HG03196 (cell line): ENCODE measurements around the gene CCDC85B.

Experiments
- ATAC-seq: cut with Tn5 transposase; IDR thresholded peaks from one replicate; pipeline ENCODE4 v1.9.1; 2021; ENCODE audit not compliant: unreplicated experiment

The CCDC85B gene

GRCh38 chr11:65903715-65904114, 13.2 kb downstream of the CCDC85B start:
- ATAC-seq, result no peak

- no peak for ATAC-seq
These were observed 16.1 kb downstream of the CCDC85B start for GRCh38 chr11:65906602-65907001.

- no peak for ATAC-seq
These were observed 17.4 kb downstream of the CCDC85B start for GRCh38 chr11:65907878-65908277.

GRCh38 chr11:65911682-65912568, 21.5 kb downstream of the CCDC85B start:
- ATAC-seq, result no peak

- ATAC-seq, result no peak
These were observed 22.4 kb downstream of the CCDC85B start for GRCh38 chr11:65912845-65913244.

GRCh38 chr11:65915101-65915820, 24.8 kb downstream of the CCDC85B start:
- ATAC-seq, result no peak

GRCh38 chr11:65915821-65916251, 25.4 kb downstream of the CCDC85B start:
- ATAC-seq, result no peak

- ATAC-seq, result no peak
These were observed 25.9 kb downstream of the CCDC85B start for GRCh38 chr11:65916391-65916790.

GRCh38 chr11:65917077-65917433, 26.6 kb downstream of the CCDC85B start:
- no peak for ATAC-seq

- no peak for ATAC-seq
These were observed 27.1 kb downstream of the CCDC85B start for GRCh38 chr11:65917434-65918210.

- peak; percentile 50 for ATAC-seq
These were observed 28.0 kb downstream of the CCDC85B start, which contains the start of gene C11orf68 for GRCh38 chr11:65918211-65919140. Gene C11orf68 (minus strand): TSS chr11:65919062. CDS start chr11:65919031, 31 bp downstream.

- ATAC-seq, result peak; percentile 73
These were observed 28.7 kb downstream of the CCDC85B start, which contains the start of gene DRAP1 for GRCh38 chr11:65919141-65919572. Gene DRAP1 (plus strand): TSS chr11:65919426. CDS start chr11:65919502, 76 bp downstream.

GRCh38 chr11:65919573-65920371, 29.3 kb downstream of the CCDC85B start:
- ATAC-seq, result peak; percentile 28

- no peak for ATAC-seq
These were observed 29.9 kb downstream of the CCDC85B start for GRCh38 chr11:65920372-65920802.

- no peak for ATAC-seq
These were observed 30.6 kb downstream of the CCDC85B start for GRCh38 chr11:65921033-65921555.

- ATAC-seq, result no peak
These were observed 31.4 kb downstream of the CCDC85B start for GRCh38 chr11:65921876-65922275.

GRCh38 chr11:65922565-65922964, 32.1 kb downstream of the CCDC85B start:
- ATAC-seq, result no peak

- ATAC-seq, result no peak
These were observed 34.9 kb downstream of the CCDC85B start for GRCh38 chr11:65925397-65925796.

- ATAC-seq, result peak; percentile 56
These were observed 37.5 kb downstream of the CCDC85B start for GRCh38 chr11:65927904-65928397.
